HepG2 (cell line): Measurements from ENCODE around the gene SH3BGR. TPM values are rescaled to one million over a fixed set of nuclear protein-coding genes. Genes with fewer than 3 reads are reported as not detected.

Source experiments
- ATAC-seq: fragments of 200-7000 bp; cut with Tn5 transposase; 3 replicates; pipeline ENCODE4 v1.9.1; 2020; ENCODE audit warnings: mild to moderate bottlenecking, moderate library complexity
- BruUV-seq: library from RNA; stranded (reverse); fragments of 400-500 nt; replicated peaks from 2 replicates; lab custom pipeline; 2021; lab: Mats Ljungman, UMichigan
- CTCF ChIA-PET: fragments of 300-600 bp; formaldehyde crosslinking; extraction: SDS; loops from one replicate; lab custom pipeline; 2021; ENCODE audit warnings: low total read pairs, inconsistent platforms, low intra/inter-chr PET ratio; lab: Yijun Ruan, JAX
- POLR2A ChIA-PET: fragments of 350-600 bp; sonication (Branson Sonifier 250); formaldehyde crosslinking; loops from one replicate; lab custom pipeline; 2020; ENCODE audit warnings: antibody characterized with exemption, inconsistent platforms; lab: Yijun Ruan, JAX
- DNase-seq: peaks from one replicate; pipeline ENCODE4 v3.0.0-alpha.2; 2015; ENCODE audit warnings: low spot score
- FAIRE-seq: peaks from 3 replicates; lab custom pipeline; 2011; peaks lifted over from hg19 to GRCh38; lab: Jason Lieb, UNC
- H2AFZ ChIP-seq: one replicate; pipeline ENCODE4 v1.6.1; 2011; ENCODE audit warnings: low read length, inconsistent platforms
- H3K27ac ChIP-seq: fragments of 300-600 bp; 3 replicates; pipeline ENCODE4 v1.8.0; 2011; ENCODE audit warnings: mixed run types, mild to moderate bottlenecking, mixed read lengths, low read length, inconsistent platforms; ENCODE audit not compliant: insufficient read depth; ENCODE audit errors: extremely low read length
- H3K27me3 ChIP-seq, 2 experiments: fragments of 200-600 bp in 1 of 2; 2 replicates in 1 of 2; 3 replicates in 1 of 2; pipeline versions ENCODE4 v1.6.0 to v1.8.0; 2011; ENCODE audit warnings: low read length in 2 of 2, mild to moderate bottlenecking in 2 of 2, moderate library complexity in 2 of 2, inconsistent platforms in 1 of 2; ENCODE audit not compliant: insufficient read depth in 2 of 2, control insufficient read depth in 1 of 2
- H3K36me3 ChIP-seq, 2 experiments: fragments of 200-600 bp in 1 of 2; replicated peaks in 1 of 2; 2 replicates in 1 of 2; 3 replicates in 1 of 2; pipeline versions ENCODE4 v1.5.1 to v1.8.0; 2011; ENCODE audit warnings: low read length in 2 of 2, inconsistent platforms in 1 of 2; ENCODE audit not compliant: insufficient read depth in 2 of 2, control insufficient read depth in 1 of 2
- H3K4me1 ChIP-seq: 2 replicates; pipeline ENCODE4 v1.5.1; 2012; ENCODE audit warnings: low read length, inconsistent platforms; ENCODE audit not compliant: insufficient read depth
- H3K4me2 ChIP-seq: 2 replicates; pipeline ENCODE4 v1.6.0; 2011; ENCODE audit warnings: low read depth, low read length, inconsistent platforms
- H3K4me3 ChIP-seq, 3 experiments: fragments of 200-600 bp in 1 of 3; sonication (generic), shearing (Covaris generic) in 1 of 3; replicated peaks in 1 of 3; 2 replicates each; pipeline ENCODE4 v1.5.1; 2011 to 2016; ENCODE audit warnings: low read length in 3 of 3, inconsistent platforms in 2 of 3, low read depth in 2 of 3, mild to moderate bottlenecking in 2 of 3, control low read depth in 1 of 3, mixed read lengths in 1 of 3; ENCODE audit not compliant: insufficient read depth in 1 of 3
- H3K79me2 ChIP-seq: one replicate; pipeline ENCODE4 v1.6.1; 2011; ENCODE audit warnings: low read length, inconsistent platforms; ENCODE audit not compliant: insufficient read depth
- H3K9ac ChIP-seq: 2 replicates; pipeline ENCODE4 v1.6.0; 2011; ENCODE audit warnings: mild to moderate bottlenecking, low read depth, low read length, inconsistent platforms; ENCODE audit not compliant: insufficient read depth
- H3K9me3 ChIP-seq: 2 replicates; pipeline ENCODE4 v1.5.1; 2012; ENCODE audit warnings: mild to moderate bottlenecking, low read length
- H4K20me1 ChIP-seq: 2 replicates; pipeline ENCODE4 v1.6.0; 2011; ENCODE audit warnings: inconsistent platforms, mild to moderate bottlenecking, low read length, moderate library complexity; ENCODE audit not compliant: insufficient read depth
- CCDC6 ChIP-seq: sonication (generic); formaldehyde crosslinking; IDR thresholded peaks from 2 replicates; pipeline ENCODE4 v1.8.1; 2022; ENCODE audit warnings: mild to moderate bottlenecking, missing genetic modification reagents, moderate library complexity
- CTCF ChIP-seq: sonication (generic); formaldehyde crosslinking; IDR thresholded peaks from 2 replicates; pipeline ENCODE4 v1.5.0; 2020; ENCODE audit warnings: mild to moderate bottlenecking, missing genetic modification reagents, moderate library complexity
- MAZ ChIP-seq, 2 experiments: sonication (generic) in 1 of 2; formaldehyde crosslinking in 1 of 2; IDR thresholded peaks; 2 replicates each; pipeline versions ENCODE4 v1.5.0 to v1.6.1; 2012 to 2020; ENCODE audit warnings: low read depth in 2 of 2, mild to moderate bottlenecking in 2 of 2, borderline replicate concordance in 1 of 2, improper control_type of control experiment in 1 of 2, low read length in 1 of 2, missing genetic modification reagents in 1 of 2, moderate library complexity in 1 of 2
- NR2F6 ChIP-seq, 2 experiments: IDR thresholded peaks; 2 replicates each; pipeline ENCODE4 v1.6.1; 2016; ENCODE audit warnings: antibody characterized with exemption in 1 of 2, mild to moderate bottlenecking in 1 of 2
- RAD21 ChIP-seq: fragments of 450-650 bp; formaldehyde crosslinking; IDR thresholded peaks from 2 replicates; pipeline ENCODE4 v1.5.0; 2020; ENCODE audit warnings: mild to moderate bottlenecking
- SMC3 ChIP-seq: IDR thresholded peaks from 2 replicates; pipeline ENCODE4 v1.6.1; 2011; ENCODE audit warnings: low read length, improper control_type of control experiment
- STAG1 ChIP-seq: sonication (generic); formaldehyde crosslinking; IDR thresholded peaks from 2 replicates; pipeline ENCODE4 v1.4.0; 2020; ENCODE audit warnings: missing genetic modification reagents
- ZMAT5 ChIP-seq: sonication (generic); formaldehyde crosslinking; IDR thresholded peaks from 2 replicates; pipeline ENCODE4 v1.5.0; 2020; ENCODE audit warnings: mild to moderate bottlenecking, low read depth, missing genetic modification reagents, borderline replicate concordance
- ZNF567 ChIP-seq: sonication (generic); formaldehyde crosslinking; IDR thresholded peaks from 2 replicates; pipeline ENCODE4 v1.8.1; 2023; ENCODE audit warnings: mild to moderate bottlenecking, missing genetic modification reagents, borderline replicate concordance
- WGBS: methylation state at CpG from one replicate; pipeline ENCODE4 v1.1.6; 2017; ENCODE audit warnings: low lambda C conversion rate; 5-methylcytosine and 5-hydroxymethylcytosine counted together
- in situ Hi-C: cut with HindIII; loops from 2 replicates; pipeline ENCODE4 v1.10.0; 2017; ENCODE audit warnings: low pct_unique_long_range_greater_than_20kb; ENCODE audit not compliant: extremely low pct_ligation_motif_present
- intact Hi-C: fragments of 100-400 bp; cut with micrococcal nuclease; formaldehyde crosslinking; loops from one replicate; pipeline ENCODE4 v1.10.0; 2022; ENCODE audit not compliant: unreplicated experiment
- polyA plus RNA-seq, 8 experiments: library from polyadenylated mRNA; depleted of rRNA in 3 of 8; stranded (reverse) in 7 of 8; unstranded in 1 of 8; fragments of >200 nt; fragmentation: Illumina TruSeq in 4 of 8; extraction: Trizol in 4 of 8; gene quantifications; 2 replicates each; pipeline versions ENCODE4 v1.2.1 to v1.2.3, GENCODE V29; 2011 to 2016; ENCODE audit warnings: low read depth in 4 of 8, missing spikeins in 1 of 8, mixed read lengths in 1 of 8; ENCODE audit not compliant: insufficient read depth in 1 of 8
- total RNA-seq, 5 experiments: library from RNA; depleted of rRNA; stranded (reverse); fragments of >200 nt; fragmentation: Illumina TruSeq; extraction: Trizol; gene quantifications; 2 replicates each; pipeline ENCODE4 v1.2.3, GENCODE V29; 2016; ENCODE audit warnings: low read depth in 1 of 5

Gene SH3BGR
- total and polyA plus RNA-seq, 2 of the 13 experiments (the other 11 are each of a cell fraction or from before 2014, with no cell fraction given), result 0.48 TPM; not detected in 1

GRCh38 chr21:39518055-39518846 lies 66.5 kb downstream of the SH3BGR start:
- WGBS, result 14% methylated on average over 13 of the region's 13 CpGs
- in situ Hi-C loops, result loop anchor here (5.0 kb wide), 1 partner anchor 199 kb away; no protein-coding TSS in a partner anchor
- CTCF ChIA-PET, result interaction anchor here (0.8 to 3.8 kb wide), 2 partner anchors 197 to 208 kb away, joined by 3 to 59 read pairs; no protein-coding TSS in a partner anchor

More at GRCh38 chr21:39518055-39518846, 66.5 kb downstream of the SH3BGR start:
- no peaks in the 10 kb centered on the region for H3K36me3 ChIP-seq
- ATAC-seq (peak; percentile 98), DNase-seq (peak; percentile 60), FAIRE-seq (peak; percentile 88)
- BruUV-seq, result no TSS peak
- POLR2A ChIA-PET, result no interaction called here
- TF ChIP-seq ZMAT5 (CRISPR knock-in tag) (no peak), RAD21 (peak; percentile 81), NR2F6 (IDR thresholded peaks at IDR 0.05) (peak; percentile 25; the same call in 1 of the 2 replicates), NR2F6 (CRISPR knock-in tag; IDR thresholded peaks at IDR 0.05) (no peak), ZNF567 (CRISPR knock-in tag) (no peak), SMC3 (peak; percentile 81), MAZ (IDR thresholded peaks at IDR 0.05; ENCODE audit: borderline replicate concordance, low read depth, low read length) (no peak), MAZ (CRISPR knock-in tag; IDR thresholded peaks at IDR 0.05; ENCODE audit: low read depth) (0 out of 2 replicates have a peak, but pooled peaks have one; percentile 23), CTCF (CRISPR knock-in tag) (peak; percentile 88), CCDC6 (CRISPR knock-in tag) (no peak), STAG1 (CRISPR knock-in tag) (peak; percentile 91)
- H3K27ac ChIP-seq, result no peak overlapping the region
- no peaks in the 10 kb centered on the region for H3K9me3 ChIP-seq
- H3K4me3 ChIP-seq, result no peak overlapping the region
- H4K20me1 ChIP-seq, result no peaks in the 10 kb centered on the region
- intact Hi-C loops, result loop anchor here (1.0 to 5.0 kb wide), 2 partner anchors 198 to 604 kb away; no protein-coding TSS in a partner anchor
- H3K4me2 ChIP-seq, result no peak overlapping the region
- H3K9ac ChIP-seq, result no peak overlapping the region
- no peaks in the 10 kb centered on the region for H3K27me3 ChIP-seq
- no peaks in the 10 kb centered on the region for H3K4me1 ChIP-seq
- no peak overlapping the region for H2AFZ ChIP-seq
- H3K79me2 ChIP-seq, result no peaks in the 10 kb centered on the region
